ENCODE measurements around the gene RFESD. TPM values are rescaled to one million over a fixed set of nuclear protein-coding genes. Genes with fewer than 3 reads are reported as not detected.

RFESD gene
- total RNA-seq, 5 donors from 2014 or later (not counting 1 experiment from before 2014, with no cell fraction given), result 4.2 to 8.3 (median 5.6) TPM

GRCh38 chr5:95669985-95670384 lies 23.4 kb downstream of the RFESD start:
- Mint-ChIP-seq H3K4me1 (no peaks in the 10 kb centered on the region), H3K9me3 (no peaks in the 10 kb centered on the region), H3K36me3 (no peaks in the 10 kb centered on the region), H3K27ac (no peak overlapping the region), H3K4me3 (no peak overlapping the region), H3K27me3 (no peaks in the 10 kb centered on the region)
- DNase-seq (no peak), ATAC-seq (replicated peaks in 1 of 4) (no peak)
- 94% methylated on average over 2 of the region's 5 CpGs for WGBS (ENCODE audit: insufficient coverage)
- POLR2A ChIA-PET, result interaction anchor here in 1 of 2 donors (0.6 kb wide), 1 partner anchor 63 kb away, joined by 3 read pairs; no protein-coding TSS in a partner anchor
- Histone ChIP-seq H3K4me1 (ENCODE audit: control insufficient read depth in 1 of 2, extremely low read depth in 1 of 2, insufficient read depth in 2 of 2, low read length in 2 of 2) (no peaks in the 10 kb centered on the region), H3K4me3 (ENCODE audit: control insufficient read depth in 1 of 2, extremely low read depth in 1 of 2, low read length in 1 of 2) (no peak overlapping the region), H3K27me3 (replicated peaks in 1 of 2; ENCODE audit: control insufficient read depth in 2 of 2, extremely low read depth in 1 of 2, insufficient read depth in 2 of 2, low read length in 1 of 2) (no peaks in the 10 kb centered on the region), H3K27ac (ENCODE audit: low read length) (no peak overlapping the region), H3K36me3 (ENCODE audit: control insufficient read depth in 2 of 2, extremely low read depth in 1 of 2, insufficient read depth in 1 of 2, low read length in 1 of 2) (no peaks in the 10 kb centered on the region), H3K9me3 (no peaks in the 10 kb centered on the region)
- CTCF ChIA-PET, result interaction anchor here in 1 of 2 donors (0.7 to 1.2 kb wide), 3 partner anchors 8 to 174 kb away, joined by 3 to 4 read pairs (median 3); partner anchors contain the start of gene RFESD

- ChIA-PET POLR2A (no interaction called here), CTCF (interaction anchor here (0.5 to 1.2 kb wide), 4 partner anchors 9 to 173 kb away, joined by 3 to 4 read pairs (median 3); partner anchors contain the start of gene RFESD (in 1 of the 2))
- Histone ChIP-seq H3K4me1 (ENCODE audit: control insufficient read depth in 1 of 2, extremely low read depth in 1 of 2, insufficient read depth in 2 of 2, low read length in 2 of 2) (no peaks in the 10 kb centered on the region), H3K4me3 (ENCODE audit: control insufficient read depth in 1 of 2, extremely low read depth in 1 of 2, low read length in 1 of 2) (no peak overlapping the region), H3K27ac (ENCODE audit: low read length) (no peak overlapping the region), H3K9me3 (no peaks in the 10 kb centered on the region), H3K36me3 (ENCODE audit: control insufficient read depth in 2 of 2, extremely low read depth in 1 of 2, insufficient read depth in 1 of 2, low read length in 1 of 2) (no peaks in the 10 kb centered on the region), H3K27me3 (replicated peaks in 1 of 2; ENCODE audit: control insufficient read depth in 2 of 2, extremely low read depth in 1 of 2, insufficient read depth in 2 of 2, low read length in 1 of 2) (no peaks in the 10 kb centered on the region)
- no peak for DNase-seq
- H3K27me3 Mint-ChIP-seq, result no peaks in the 10 kb centered on the region
- H3K9me3 Mint-ChIP-seq, result no peaks in the 10 kb centered on the region
- H3K4me1 Mint-ChIP-seq, result no peaks in the 10 kb centered on the region
- WGBS (ENCODE audit: insufficient coverage), result 89% methylated on average over 3 of the region's 3 CpGs
- no peak overlapping the region for H3K4me3 Mint-ChIP-seq
- no peaks in the 10 kb centered on the region for H3K36me3 Mint-ChIP-seq
- no peak for ATAC-seq (replicated peaks in 1 of 4)
- no peak overlapping the region for H3K27ac Mint-ChIP-seq
Observed at GRCh38 chr5:95670568-95670967, 24.0 kb downstream of the RFESD start.

GRCh38 chr5:95671826-95672225 lies 25.2 kb downstream of the RFESD start:
- ATAC-seq (replicated peaks in 1 of 4) (no peak), DNase-seq (no peak)
- H3K27me3 ChIP-seq (replicated peaks in 1 of 2; ENCODE audit: control insufficient read depth in 2 of 2, extremely low read depth in 1 of 2, insufficient read depth in 2 of 2, low read length in 1 of 2), result no peaks in the 10 kb centered on the region
- ChIA-PET POLR2A (interaction anchor here in 1 of 2 donors (0.5 to 0.9 kb wide), 3 partner anchors 28 to 136 kb away, joined by 3 read pairs; no protein-coding TSS in a partner anchor), CTCF (interaction anchor here in 1 of 2 donors (0.6 to 1.2 kb wide), 3 partner anchors 160 to 921 kb away, joined by 3 to 6 read pairs (median 5); no protein-coding TSS in a partner anchor)
- Mint-ChIP-seq H3K36me3 (no peaks in the 10 kb centered on the region), H3K4me1 (no peaks in the 10 kb centered on the region), H3K27me3 (peaks cover 0 to under 1% of the 10 kb centered on the region in 2 donors), H3K9me3 (no peaks in the 10 kb centered on the region), H3K27ac (no peak overlapping the region), H3K4me3 (no peak overlapping the region)
- WGBS (ENCODE audit: insufficient coverage), result no CpG with 5 or more reads among the region's 1 CpG
- H3K27ac ChIP-seq (ENCODE audit: low read length), result no peak overlapping the region
- H3K36me3 ChIP-seq (ENCODE audit: control insufficient read depth in 2 of 2, extremely low read depth in 1 of 2, insufficient read depth in 1 of 2, low read length in 1 of 2), result no peaks in the 10 kb centered on the region
- H3K9me3 ChIP-seq, result no peaks in the 10 kb centered on the region
- no peak overlapping the region for H3K4me3 ChIP-seq (ENCODE audit: control insufficient read depth in 1 of 2, extremely low read depth in 1 of 2, low read length in 1 of 2)
- H3K4me1 ChIP-seq (ENCODE audit: control insufficient read depth in 1 of 2, extremely low read depth in 1 of 2, insufficient read depth in 2 of 2, low read length in 2 of 2), result no peaks in the 10 kb centered on the region

- H3K27ac Mint-ChIP-seq, result no peak overlapping the region
- H3K4me3 ChIP-seq (ENCODE audit: control insufficient read depth in 1 of 2, extremely low read depth in 1 of 2, low read length in 1 of 2), result no peak overlapping the region
- POLR2A ChIA-PET, result no interaction called here
- peaks cover 0 to 4% of the 10 kb centered on the region in 2 donors for H3K27me3 Mint-ChIP-seq
- no peaks in the 10 kb centered on the region for H3K9me3 ChIP-seq
- no peaks in the 10 kb centered on the region for H3K4me1 Mint-ChIP-seq
- ATAC-seq (replicated peaks in 1 of 4), result no peak
- H3K9me3 Mint-ChIP-seq, result no peaks in the 10 kb centered on the region
- H3K4me1 ChIP-seq (ENCODE audit: control insufficient read depth in 1 of 2, extremely low read depth in 1 of 2, insufficient read depth in 2 of 2, low read length in 2 of 2), result no peaks in the 10 kb centered on the region
- no peaks in the 10 kb centered on the region for H3K27me3 ChIP-seq (replicated peaks in 1 of 2; ENCODE audit: control insufficient read depth in 2 of 2, extremely low read depth in 1 of 2, insufficient read depth in 2 of 2, low read length in 1 of 2)
- H3K4me3 Mint-ChIP-seq, result no peak overlapping the region
- H3K36me3 ChIP-seq (ENCODE audit: control insufficient read depth in 2 of 2, extremely low read depth in 1 of 2, insufficient read depth in 1 of 2, low read length in 1 of 2), result no peaks in the 10 kb centered on the region
- no peaks in the 10 kb centered on the region for H3K36me3 Mint-ChIP-seq
- no peak for DNase-seq
- CTCF ChIA-PET, result interaction anchor here in 1 of 2 donors (2.5 kb wide), 1 partner anchor 9 kb away, joined by 12 read pairs; no protein-coding TSS in a partner anchor
- no peak overlapping the region for H3K27ac ChIP-seq (ENCODE audit: low read length)
Observed at GRCh38 chr5:95672641-95673040, 26.1 kb downstream of the RFESD start.

GRCh38 chr5:95673081-95673480 lies 26.5 kb downstream of the RFESD start:
- ATAC-seq (replicated peaks in 1 of 4) (no peak), DNase-seq (no peak)
- H3K9me3 Mint-ChIP-seq, result no peaks in the 10 kb centered on the region
- H3K4me3 Mint-ChIP-seq, result no peak overlapping the region
- Histone ChIP-seq H3K36me3 (ENCODE audit: control insufficient read depth in 2 of 2, extremely low read depth in 1 of 2, insufficient read depth in 1 of 2, low read length in 1 of 2) (no peaks in the 10 kb centered on the region), H3K9me3 (no peaks in the 10 kb centered on the region), H3K4me1 (ENCODE audit: control insufficient read depth in 1 of 2, extremely low read depth in 1 of 2, insufficient read depth in 2 of 2, low read length in 2 of 2) (no peaks in the 10 kb centered on the region), H3K4me3 (ENCODE audit: control insufficient read depth in 1 of 2, extremely low read depth in 1 of 2, low read length in 1 of 2) (no peak overlapping the region), H3K27me3 (replicated peaks in 1 of 2; ENCODE audit: control insufficient read depth in 2 of 2, extremely low read depth in 1 of 2, insufficient read depth in 2 of 2, low read length in 1 of 2) (no peaks in the 10 kb centered on the region), H3K27ac (ENCODE audit: low read length) (no peak overlapping the region)
- H3K4me1 Mint-ChIP-seq, result no peaks in the 10 kb centered on the region
- H3K27ac Mint-ChIP-seq, result no peak overlapping the region
- peaks cover 0 to 4% of the 10 kb centered on the region in 2 donors for H3K27me3 Mint-ChIP-seq
- 89% methylated on average over 3 of the region's 3 CpGs for WGBS (ENCODE audit: insufficient coverage)
- H3K36me3 Mint-ChIP-seq, result no peaks in the 10 kb centered on the region
- POLR2A ChIA-PET, result interaction anchor here in 1 of 2 donors (0.6 kb wide), 2 partner anchors 9 to 143 kb away, joined by 3 to 4 read pairs; no protein-coding TSS in a partner anchor
- CTCF ChIA-PET, result interaction anchor here (0.6 to 2.5 kb wide), 3 partner anchors 9 to 16 kb away, joined by 4 to 12 read pairs (median 6); no protein-coding TSS in a partner anchor

- H3K9me3 ChIP-seq, result no peaks in the 10 kb centered on the region
- no CpG with 5 or more reads among the region's 1 CpG for WGBS (ENCODE audit: insufficient coverage)
- no peak within 1 kb of the TSS for H3K27ac ChIP-seq (ENCODE audit: low read length)
- no peaks in the 10 kb centered on the region for H3K36me3 ChIP-seq (ENCODE audit: control insufficient read depth in 2 of 2, extremely low read depth in 1 of 2, insufficient read depth in 1 of 2, low read length in 1 of 2)
- no peak within 1 kb of the TSS for H3K4me3 Mint-ChIP-seq
- ChIA-PET POLR2A (no interaction called here), CTCF (no interaction called here)
- ATAC-seq (replicated peaks in 1 of 4) (no peak), DNase-seq (no peak)
- H3K27ac Mint-ChIP-seq, result no peak within 1 kb of the TSS
- H3K4me1 Mint-ChIP-seq, result no peaks in the 10 kb centered on the region
- H3K4me1 ChIP-seq (ENCODE audit: control insufficient read depth in 1 of 2, extremely low read depth in 1 of 2, insufficient read depth in 2 of 2, low read length in 2 of 2), result no peaks in the 10 kb centered on the region
- H3K27me3 ChIP-seq (replicated peaks in 1 of 2; ENCODE audit: control insufficient read depth in 2 of 2, extremely low read depth in 1 of 2, insufficient read depth in 2 of 2, low read length in 1 of 2), result no peaks in the 10 kb centered on the region
- H3K4me3 ChIP-seq (ENCODE audit: control insufficient read depth in 1 of 2, extremely low read depth in 1 of 2, low read length in 1 of 2), result no peak within 1 kb of the TSS
- no peaks in the 10 kb centered on the region for H3K9me3 Mint-ChIP-seq
- H3K27me3 Mint-ChIP-seq, result peaks cover 7 to 9% of the 10 kb centered on the region in 2 donors
- no peaks in the 10 kb centered on the region for H3K36me3 Mint-ChIP-seq
Observed at GRCh38 chr5:95682891-95683290, 36.3 kb downstream of the RFESD start, which contains the start of gene SPATA9. TSS of gene SPATA9 (minus strand) at chr5:95682991. CDS start at chr5:95682854, 137 bp downstream.

Data from T-cell (primary cell).